Esophagus muscularis mucosa (tissue), 4 donors: ENCODE data around the gene SPATA24. TPM values are rescaled to one million over a fixed set of nuclear protein-coding genes. Genes with fewer than 3 reads are reported as not detected.
A peak's percentile ranks its signal among the peaks of the same experiment; 100 is the strongest.

Experiments used
- DNase-seq: peaks from one replicate; pipeline ENCODE4 v3.0.0-alpha.2; 2017; ENCODE audit errors: extremely low spot score
- H3K27ac ChIP-seq, 4 donors: fragments of 200-600 bp; sonication (generic); replicated peaks in 1 of 4; 1 replicate in 3 of 4; 2 replicates in 1 of 4; pipeline ENCODE4 v1.5.1; 2016 to 2019; ENCODE audit warnings: mild to moderate bottlenecking in 1 of 4
- H3K27me3 ChIP-seq, 4 donors: fragments of 200-600 bp; sonication (generic); one replicate each; pipeline versions ENCODE4 v1.5.1 to v1.6.0; 2016 to 2019
- H3K36me3 ChIP-seq, 4 donors: fragments of 200-600 bp; sonication (generic); one replicate each; pipeline ENCODE4 v1.5.1; 2016 to 2019
- H3K4me1 ChIP-seq, 4 donors: fragments of 200-600 bp; sonication (generic); one replicate each; pipeline ENCODE4 v1.5.1; 2016 to 2019
- H3K4me3 ChIP-seq, 4 donors: fragments of 200-600 bp; sonication (generic); 1 replicate in 2 of 4; 2 replicates in 2 of 4; pipeline ENCODE4 v1.5.1; 2016 to 2019; ENCODE audit warnings: mild to moderate bottlenecking in 4 of 4, moderate library complexity in 1 of 4
- H3K9me3 ChIP-seq, 4 donors: fragments of 200-600 bp; sonication (generic); 1 replicate in 3 of 4; 2 replicates in 1 of 4; pipeline ENCODE4 v1.5.1; 2016 to 2019
- CTCF ChIP-seq, 3 experiments: fragments of 200-600 bp in 2 of 3; fragments of 450-650 bp in 1 of 3; sonication (generic) in 2 of 3; IDR thresholded peaks; one replicate each; pipeline ENCODE4 v1.5.1; 2017 to 2019; ENCODE audit warnings: antibody characterized with exemption in 3 of 3, mild to moderate bottlenecking in 2 of 3, moderate library complexity in 1 of 3
- EP300 ChIP-seq: sonication (generic); formaldehyde crosslinking; IDR thresholded peaks from one replicate; pipeline ENCODE4 v1.6.1; 2017; ENCODE audit warnings: antibody characterized with exemption
- POLR2A ChIP-seq: fragments of 450-650 bp; IDR thresholded peaks from one replicate; pipeline ENCODE4 v1.6.1; 2017; ENCODE audit warnings: antibody characterized with exemption, moderate library complexity, mild to moderate bottlenecking, low read depth
- POLR2AphosphoS5 ChIP-seq, 2 donors: sonication (generic); formaldehyde crosslinking; IDR thresholded peaks; one replicate each; pipeline ENCODE4 v1.6.1; 2017; ENCODE audit warnings: antibody characterized with exemption in 2 of 2
- WGBS: methylation state at CpG from one replicate; pipeline ENCODE4 v1.1.5; 2018; 5-methylcytosine and 5-hydroxymethylcytosine counted together
- intact Hi-C: fragments of 100-400 bp; cut with DNase I; formaldehyde crosslinking; loops from one replicate; pipeline ENCODE4 v1.15.1; 2023
- total RNA-seq, 4 donors: library from RNA; depleted of rRNA; stranded (reverse); fragments of >200 nt; gene quantifications; one replicate each; pipeline versions ENCODE4 v1.1.0 to v1.2.1, GENCODE V29; 2016

The SPATA24 gene
- total RNA-seq, 4 donors from 2014 or later = 2.9 to 6.5 (median 4.8) TPM

- TF ChIP-seq CTCF (IDR thresholded peaks at IDR 0.05) = no peak
- no peak for TF ChIP-seq POLR2AphosphoS5 (IDR thresholded peaks at IDR 0.05)
- no peak for TF ChIP-seq EP300
- no peak for TF ChIP-seq POLR2A
- 68% methylated on average over 5 of the region's 8 CpGs for WGBS
- DNase-seq = no peak
- Histone ChIP-seq H3K9me3 (no peaks in the 10 kb centered on the region), H3K4me1 (peaks cover 37 to 68% (median 52%) of the 10 kb centered on the region in 4 donors), H3K27me3 (peaks cover 0 to 37% (median 6%) of the 10 kb centered on the region in 4 donors), H3K27ac (peak overlapping the region; percentile 79 to 84 (median 82)), H3K4me3 (no peak overlapping the region), H3K36me3 (peaks cover 0 to 13% (median 0%) of the 10 kb centered on the region in 4 donors)
- intact Hi-C loops = no loop called here
Measured at GRCh38 chr5:139395844-139396640, 7.8 kb downstream of the SPATA24 start.

GRCh38 chr5:139394654-139395566, 9.0 kb downstream of the SPATA24 start, which contains the start of gene PROB1:
Gene PROB1, minus strand, starts transcription at chr5:139395104. Its CDS starts 23 bp downstream, at chr5:139395081.
- TF ChIP-seq POLR2A (peak; percentile 19), POLR2AphosphoS5 (IDR thresholded peaks at IDR 0.05) (peak; percentile 38 to 61), EP300 (no peak), CTCF (IDR thresholded peaks at IDR 0.05) (no peak)
- 20% methylated on average over 14 of the region's 76 CpGs for WGBS
- Histone ChIP-seq H3K36me3 (peaks cover 0 to 8% (median 2%) of the 10 kb centered on the region in 4 donors), H3K27me3 (peaks cover 0 to 37% (median 6%) of the 10 kb centered on the region in 4 donors), H3K9me3 (no peaks in the 10 kb centered on the region), H3K27ac (peak within 1 kb of the TSS; percentile 79 to 84 (median 82)), H3K4me3 (peak within 1 kb of the TSS; percentile 58 to 63 (median 62)), H3K4me1 (peaks cover 43 to 70% (median 56%) of the 10 kb centered on the region in 4 donors)
- intact Hi-C loops = no loop called here
- no peak for DNase-seq

- no peak for DNase-seq
- Histone ChIP-seq H3K4me1 (peaks cover 46 to 70% (median 56%) of the 10 kb centered on the region in 4 donors), H3K36me3 (peaks cover 0 to 13% (median 0%) of the 10 kb centered on the region in 4 donors), H3K9me3 (no peaks in the 10 kb centered on the region), H3K4me3 (peak overlapping the region; percentile 58 to 63 (median 62)), H3K27me3 (peaks cover 0 to 37% (median 6%) of the 10 kb centered on the region in 4 donors), H3K27ac (peak overlapping the region; percentile 79 to 84 (median 82))
- intact Hi-C loops = no loop called here
- no peak for TF ChIP-seq POLR2A
- TF ChIP-seq POLR2AphosphoS5 (IDR thresholded peaks at IDR 0.05) = peak in 1 of 2 donors; percentile 8
- no peak for TF ChIP-seq EP300
- TF ChIP-seq CTCF (IDR thresholded peaks at IDR 0.05) = peak; percentile 18 to 65 (median 31)
- 2% methylated on average over 27 of the region's 62 CpGs for WGBS
Measured at GRCh38 chr5:139394123-139394653, 9.7 kb downstream of the SPATA24 start.

- Histone ChIP-seq H3K4me1 (peaks cover 50 to 74% (median 59%) of the 10 kb centered on the region in 4 donors), H3K27ac (peak overlapping the region; percentile 79 to 84 (median 82)), H3K4me3 (peak overlapping the region; percentile 58 to 63 (median 62)), H3K36me3 (peaks cover 0 to 15% (median 0%) of the 10 kb centered on the region in 4 donors), H3K9me3 (no peaks in the 10 kb centered on the region), H3K27me3 (peaks cover 0 to 37% (median 6%) of the 10 kb centered on the region in 4 donors)
- no peak for TF ChIP-seq POLR2A
- TF ChIP-seq POLR2AphosphoS5 (IDR thresholded peaks at IDR 0.05) = no peak
- WGBS = 20% methylated on average over 47 of the region's 49 CpGs
- DNase-seq = no peak
- intact Hi-C loops = no loop called here
Measured at GRCh38 chr5:139393497-139394122, 10.3 kb downstream of the SPATA24 start.
